Upper lobe of left lung (tissue), 6 donors: ENCODE results near the gene PKDCC. TPM values are rescaled to one million over a fixed set of nuclear protein-coding genes. Genes with fewer than 3 reads are reported as not detected.

ENCODE experiments used
- ATAC-seq, 2 donors: fragments of 200-7000 bp; cut with Tn5 transposase; one replicate each; pipeline ENCODE4 v1.9.1; 2022; ENCODE audit warnings: mild to moderate bottlenecking in 2 of 2, moderate library complexity in 2 of 2; ENCODE audit not compliant: low FRiP score in 2 of 2
- DNase-seq, 2 donors: peaks; one replicate each; pipeline ENCODE4 v3.0.0-alpha.2; 2019 to 2020
- H3K27ac ChIP-seq, 4 donors: fragments of 200-600 bp; sonication (generic); one replicate each; pipeline ENCODE4 v1.5.1; 2016 to 2019
- H3K27me3 ChIP-seq, 4 donors: fragments of 200-600 bp; sonication (generic); one replicate each; pipeline ENCODE4 v1.5.1; 2017 to 2019
- H3K36me3 ChIP-seq, 4 donors: fragments of 200-600 bp; sonication (generic); one replicate each; pipeline ENCODE4 v1.5.1; 2016 to 2019
- H3K4me1 ChIP-seq, 4 donors: fragments of 200-600 bp; sonication (generic); one replicate each; pipeline ENCODE4 v1.5.1; 2018 to 2019
- H3K4me3 ChIP-seq, 4 donors: fragments of 200-600 bp; sonication (generic); one replicate each; pipeline ENCODE4 v1.5.1; 2017 to 2019; ENCODE audit warnings: mild to moderate bottlenecking in 2 of 4, moderate library complexity in 1 of 4
- H3K9me3 ChIP-seq, 4 donors: fragments of 200-600 bp; sonication (generic); one replicate each; pipeline ENCODE4 v1.5.1; 2018 to 2019
- CTCF ChIP-seq, 6 experiments: fragments of 450-650 bp in 4 of 6; fragments of 200-600 bp in 2 of 6; sonication (generic) in 2 of 6; IDR thresholded peaks; one replicate each; pipeline ENCODE4 v1.5.1; 2016 to 2019; ENCODE audit warnings: antibody characterized with exemption in 6 of 6
- EP300 ChIP-seq, 4 donors: sonication (generic); formaldehyde crosslinking; IDR thresholded peaks; one replicate each; pipeline ENCODE4 v1.5.1; 2017; ENCODE audit warnings: antibody characterized with exemption in 4 of 4, control low read depth in 2 of 4
- POLR2A ChIP-seq, 4 donors: fragments of 450-650 bp; IDR thresholded peaks; one replicate each; pipeline ENCODE4 v1.5.1; 2016 to 2017; ENCODE audit warnings: antibody characterized with exemption in 4 of 4, mild to moderate bottlenecking in 2 of 4
- POLR2AphosphoS5 ChIP-seq, 2 donors: sonication (generic); formaldehyde crosslinking; IDR thresholded peaks; one replicate each; pipeline ENCODE4 v1.5.1; 2017; ENCODE audit warnings: antibody characterized with exemption in 2 of 2
- WGBS, 2 donors: methylation state at CpG; one replicate each; pipeline ENCODE4 v1.1.5; 2017 to 2018; 5-methylcytosine and 5-hydroxymethylcytosine counted together
- total RNA-seq, 6 donors: library from RNA; depleted of rRNA in 4 of 6; stranded (reverse); fragments of >200 nt in 4 of 6; gene quantifications; one replicate each; pipeline versions ENCODE4 v1.1.0 to v1.2.1, GENCODE V29; 2016 to 2021
- donor health status: DM: no; HTN: no; CAD: no; lungs with moderate emphysema.
- donor health status: DM: no; HTN: yes; CAD: no; lungs with severe emphysema.

Gene PKDCC
- total RNA-seq, 6 donors from 2014 or later, result 65.0 to 156 (median 95.9) TPM

- no peak for TF ChIP-seq CTCF (IDR thresholded peaks at IDR 0.05)
- no peak for TF ChIP-seq EP300 (IDR thresholded peaks at IDR 0.05)
- TF ChIP-seq POLR2A (IDR thresholded peaks at IDR 0.05), result no peak
- TF ChIP-seq POLR2AphosphoS5 (IDR thresholded peaks at IDR 0.05), result no peak
- Histone ChIP-seq H3K4me3 (no peak overlapping the region), H3K36me3 (no peaks in the 10 kb centered on the region), H3K27me3 (no peaks in the 10 kb centered on the region), H3K27ac (peak overlapping the region in 1 of 4 donors; percentile 71), H3K9me3 (no peaks in the 10 kb centered on the region), H3K4me1 (peaks cover 0 to 12% (median 5%) of the 10 kb centered on the region in 4 donors)
- DNase-seq, result no peak
- no peak for ATAC-seq
- WGBS, 2 donors, result 66 to 68% methylated on average over 2 of the region's 2 CpGs
These were observed 26.1 kb downstream of the PKDCC start for GRCh38 chr2:42073739-42074503.

GRCh38 chr2:42074661-42075060, 26.8 kb downstream of the PKDCC start:
- Histone ChIP-seq H3K27ac (peak overlapping the region in 1 of 4 donors; percentile 71), H3K4me1 (peaks cover 0 to 12% (median 5%) of the 10 kb centered on the region in 4 donors), H3K9me3 (no peaks in the 10 kb centered on the region), H3K4me3 (no peak overlapping the region), H3K27me3 (no peaks in the 10 kb centered on the region), H3K36me3 (no peaks in the 10 kb centered on the region)
- DNase-seq, result no peak
- 81 to 93% methylated on average over 2 of the region's 2 CpGs for WGBS, 2 donors
- TF ChIP-seq CTCF (IDR thresholded peaks at IDR 0.05) (no peak), EP300 (IDR thresholded peaks at IDR 0.05) (no peak), POLR2AphosphoS5 (IDR thresholded peaks at IDR 0.05) (no peak), POLR2A (IDR thresholded peaks at IDR 0.05) (no peak)
- no peak for ATAC-seq

- Histone ChIP-seq H3K36me3 (no peaks in the 10 kb centered on the region), H3K9me3 (no peaks in the 10 kb centered on the region), H3K27ac (no peak overlapping the region), H3K27me3 (no peaks in the 10 kb centered on the region), H3K4me1 (peaks cover 0 to 12% (median 5%) of the 10 kb centered on the region in 4 donors), H3K4me3 (no peak overlapping the region)
- DNase-seq (no peak), ATAC-seq (no peak)
- TF ChIP-seq POLR2A (IDR thresholded peaks at IDR 0.05), result no peak
- no peak for TF ChIP-seq CTCF (IDR thresholded peaks at IDR 0.05)
- TF ChIP-seq EP300 (IDR thresholded peaks at IDR 0.05), result no peak
- no peak for TF ChIP-seq POLR2AphosphoS5 (IDR thresholded peaks at IDR 0.05)
- WGBS, 2 donors, result 62 to 77% methylated on average over 9 to 10 of the region's 10 CpGs
These were observed 28.8 kb downstream of the PKDCC start for GRCh38 chr2:42076357-42077225.

GRCh38 chr2:42077343-42077742, 29.5 kb downstream of the PKDCC start:
- Histone ChIP-seq H3K9me3 (no peaks in the 10 kb centered on the region), H3K36me3 (no peaks in the 10 kb centered on the region), H3K27ac (no peak overlapping the region), H3K4me1 (peaks cover 0 to 9% (median 3%) of the 10 kb centered on the region in 4 donors), H3K4me3 (no peak overlapping the region), H3K27me3 (no peaks in the 10 kb centered on the region)
- 70 to 87% methylated on average over 2 of the region's 2 CpGs for WGBS, 2 donors
- ATAC-seq (no peak), DNase-seq (no peak)
- TF ChIP-seq CTCF (IDR thresholded peaks at IDR 0.05) (no peak), EP300 (IDR thresholded peaks at IDR 0.05) (no peak), POLR2A (IDR thresholded peaks at IDR 0.05) (no peak)
